OCI-LY1 (cell line): ENCODE results near the gene IPO4.

Experiments used
- EZH2 ChIP-seq: fragments of 200-600 bp; sonication (generic), shearing (Covaris generic); IDR thresholded peaks from 2 replicates; pipeline ENCODE4 v1.8.0; 2017; ENCODE audit warnings: borderline replicate concordance, mixed run types, mild to moderate bottlenecking, antibody characterized with exemption, low read length, moderate library complexity, mixed read lengths
- TF ChIP-seq, protein P1 (sequence below): fragments of 200-600 bp; sonication (generic), shearing (Covaris generic); IDR thresholded peaks from 2 replicates; pipeline ENCODE4 v1.5.1; 2017; ENCODE audit warnings: mild to moderate bottlenecking, antibody characterized with exemption, low read length, moderate library complexity, mixed read lengths

DNA sequence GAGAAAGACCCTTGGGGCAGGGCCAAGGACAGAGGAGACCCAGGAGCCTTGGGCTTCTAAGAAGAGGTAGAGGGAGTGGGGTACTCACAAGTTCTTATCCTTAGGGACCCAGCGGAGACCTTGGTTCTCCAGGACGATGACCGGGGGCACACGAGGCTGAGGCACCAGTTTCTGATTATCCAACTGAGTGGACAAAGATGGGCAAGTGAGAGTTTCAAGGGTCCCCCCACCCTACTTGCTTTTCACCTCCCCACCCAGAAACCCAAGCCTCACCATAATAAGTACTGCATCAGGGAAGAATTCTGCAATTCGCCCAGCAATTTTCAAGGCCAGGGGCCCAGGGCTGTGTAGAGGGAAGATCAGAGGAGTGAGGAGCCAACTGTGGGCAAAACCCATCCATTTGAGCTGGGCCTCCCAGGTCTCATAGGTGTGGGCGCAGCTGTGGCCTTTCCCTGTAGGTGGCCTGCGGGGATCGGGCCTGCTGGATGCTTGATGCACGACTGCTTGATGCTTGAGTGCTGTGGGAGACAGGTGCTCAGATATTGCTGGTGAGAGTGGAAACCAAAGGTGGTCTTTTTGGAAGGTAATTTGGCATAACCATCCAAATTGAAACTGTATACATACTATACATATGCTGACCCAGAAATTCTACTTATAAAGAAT lies 49.2 kb downstream of the IPO4 start:
- TF ChIP-seq, protein P1, sequence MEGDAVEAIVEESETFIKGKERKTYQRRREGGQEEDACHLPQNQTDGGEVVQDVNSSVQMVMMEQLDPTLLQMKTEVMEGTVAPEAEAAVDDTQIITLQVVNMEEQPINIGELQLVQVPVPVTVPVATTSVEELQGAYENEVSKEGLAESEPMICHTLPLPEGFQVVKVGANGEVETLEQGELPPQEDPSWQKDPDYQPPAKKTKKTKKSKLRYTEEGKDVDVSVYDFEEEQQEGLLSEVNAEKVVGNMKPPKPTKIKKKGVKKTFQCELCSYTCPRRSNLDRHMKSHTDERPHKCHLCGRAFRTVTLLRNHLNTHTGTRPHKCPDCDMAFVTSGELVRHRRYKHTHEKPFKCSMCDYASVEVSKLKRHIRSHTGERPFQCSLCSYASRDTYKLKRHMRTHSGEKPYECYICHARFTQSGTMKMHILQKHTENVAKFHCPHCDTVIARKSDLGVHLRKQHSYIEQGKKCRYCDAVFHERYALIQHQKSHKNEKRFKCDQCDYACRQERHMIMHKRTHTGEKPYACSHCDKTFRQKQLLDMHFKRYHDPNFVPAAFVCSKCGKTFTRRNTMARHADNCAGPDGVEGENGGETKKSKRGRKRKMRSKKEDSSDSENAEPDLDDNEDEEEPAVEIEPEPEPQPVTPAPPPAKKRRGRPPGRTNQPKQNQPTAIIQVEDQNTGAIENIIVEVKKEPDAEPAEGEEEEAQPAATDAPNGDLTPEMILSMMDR: no peak
- TF ChIP-seq EZH2: no peak
